ENCODE results near the gene TNFRSF4. TPM values are rescaled to one million over a fixed set of nuclear protein-coding genes. Genes with fewer than 3 reads are reported as not detected.
"Not testable (repeated sequence)": the region's sequence is repeated elsewhere in the genome, so short reads cannot be mapped to it uniquely, and the experiment has no call there.

TNFRSF4 gene
- total RNA-seq, 2 donors from 2014 or later, result 1.2 to 2.3 TPM

DNA sequence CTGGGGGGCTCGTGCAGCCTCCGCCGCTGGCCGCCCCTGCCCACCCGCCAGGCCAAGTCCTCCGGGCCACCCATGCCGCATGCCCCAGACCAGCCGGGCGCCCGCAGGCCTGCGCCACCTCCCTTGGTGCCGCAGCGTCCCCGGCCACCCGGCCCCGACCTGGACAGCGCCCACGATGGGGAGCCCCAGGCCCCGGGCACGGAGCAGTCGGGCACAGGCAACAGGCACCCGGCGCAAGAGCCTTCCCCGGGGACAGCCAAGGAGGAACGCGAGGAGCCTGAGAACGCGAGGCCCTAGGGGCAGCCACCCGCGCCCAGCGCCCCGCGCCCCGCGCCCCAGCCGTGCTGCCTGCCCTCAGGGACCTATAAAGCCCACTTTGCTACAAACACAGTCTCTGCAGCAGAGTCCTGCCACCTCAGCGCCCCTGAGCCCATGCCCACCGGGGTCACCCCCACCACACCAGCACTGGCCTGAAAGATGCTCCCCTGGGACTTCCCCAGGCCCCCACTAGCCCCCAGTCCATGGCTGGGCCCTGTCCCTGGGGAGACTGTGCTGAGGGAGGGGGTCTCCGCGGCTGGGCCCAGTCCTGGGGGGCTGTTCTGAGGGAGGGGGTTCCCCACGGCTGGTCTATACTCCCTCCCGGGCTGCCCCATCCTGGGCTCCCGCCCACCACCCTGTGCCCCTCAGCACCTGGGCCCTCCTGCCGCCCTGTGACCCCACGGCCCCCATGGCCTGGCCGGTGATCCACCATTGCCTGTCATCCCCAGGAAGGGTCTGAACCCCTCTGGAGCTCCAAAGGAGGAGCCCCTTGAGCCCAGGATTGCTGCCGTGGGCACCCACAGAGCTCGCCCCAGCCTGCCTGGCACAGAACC lies 16.2 kb downstream of the TNFRSF4 start:
- TF ChIP-seq, protein P1, sequence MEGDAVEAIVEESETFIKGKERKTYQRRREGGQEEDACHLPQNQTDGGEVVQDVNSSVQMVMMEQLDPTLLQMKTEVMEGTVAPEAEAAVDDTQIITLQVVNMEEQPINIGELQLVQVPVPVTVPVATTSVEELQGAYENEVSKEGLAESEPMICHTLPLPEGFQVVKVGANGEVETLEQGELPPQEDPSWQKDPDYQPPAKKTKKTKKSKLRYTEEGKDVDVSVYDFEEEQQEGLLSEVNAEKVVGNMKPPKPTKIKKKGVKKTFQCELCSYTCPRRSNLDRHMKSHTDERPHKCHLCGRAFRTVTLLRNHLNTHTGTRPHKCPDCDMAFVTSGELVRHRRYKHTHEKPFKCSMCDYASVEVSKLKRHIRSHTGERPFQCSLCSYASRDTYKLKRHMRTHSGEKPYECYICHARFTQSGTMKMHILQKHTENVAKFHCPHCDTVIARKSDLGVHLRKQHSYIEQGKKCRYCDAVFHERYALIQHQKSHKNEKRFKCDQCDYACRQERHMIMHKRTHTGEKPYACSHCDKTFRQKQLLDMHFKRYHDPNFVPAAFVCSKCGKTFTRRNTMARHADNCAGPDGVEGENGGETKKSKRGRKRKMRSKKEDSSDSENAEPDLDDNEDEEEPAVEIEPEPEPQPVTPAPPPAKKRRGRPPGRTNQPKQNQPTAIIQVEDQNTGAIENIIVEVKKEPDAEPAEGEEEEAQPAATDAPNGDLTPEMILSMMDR (IDR thresholded peaks at IDR 0.05), result no peak
- no peaks in the 10 kb centered on the region for H3K9me3 ChIP-seq
- intact Hi-C loops (cut with DNase I), result no loop called here
- no peak overlapping the region for H3K9ac ChIP-seq (ENCODE audit: low read depth in 2 of 2, low read length in 2 of 2)
- no peaks in the 10 kb centered on the region for H3K36me3 ChIP-seq
- H3K4me3 ChIP-seq, result no peak overlapping the region
- DNase-seq, result no peak
- no peak overlapping the region for H3K27ac ChIP-seq
- peaks cover 19% of the 10 kb centered on the region for H3K27me3 ChIP-seq
- H3K4me1 ChIP-seq, result no peaks in the 10 kb centered on the region

DNA sequence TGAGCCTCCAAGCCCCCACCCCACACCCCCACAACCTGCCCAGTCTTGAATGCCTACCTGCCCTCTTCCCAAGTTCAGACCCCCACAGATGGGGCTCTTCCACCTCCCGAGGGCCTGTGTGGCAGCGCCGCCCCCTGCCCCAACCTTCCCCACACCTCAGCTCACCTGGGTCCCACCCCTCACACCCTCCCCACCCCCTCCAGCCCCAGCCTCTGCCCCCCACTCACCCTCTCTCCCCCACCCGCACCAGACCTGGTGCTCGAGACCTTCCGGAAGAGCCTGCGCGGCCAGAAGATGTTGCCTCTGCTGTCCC lies 16.8 kb downstream of the TNFRSF4 start:
- intact Hi-C loops (cut with DNase I), result no loop called here
- no peak for DNase-seq
- H3K4me1 ChIP-seq, result no peaks in the 10 kb centered on the region

DNA sequence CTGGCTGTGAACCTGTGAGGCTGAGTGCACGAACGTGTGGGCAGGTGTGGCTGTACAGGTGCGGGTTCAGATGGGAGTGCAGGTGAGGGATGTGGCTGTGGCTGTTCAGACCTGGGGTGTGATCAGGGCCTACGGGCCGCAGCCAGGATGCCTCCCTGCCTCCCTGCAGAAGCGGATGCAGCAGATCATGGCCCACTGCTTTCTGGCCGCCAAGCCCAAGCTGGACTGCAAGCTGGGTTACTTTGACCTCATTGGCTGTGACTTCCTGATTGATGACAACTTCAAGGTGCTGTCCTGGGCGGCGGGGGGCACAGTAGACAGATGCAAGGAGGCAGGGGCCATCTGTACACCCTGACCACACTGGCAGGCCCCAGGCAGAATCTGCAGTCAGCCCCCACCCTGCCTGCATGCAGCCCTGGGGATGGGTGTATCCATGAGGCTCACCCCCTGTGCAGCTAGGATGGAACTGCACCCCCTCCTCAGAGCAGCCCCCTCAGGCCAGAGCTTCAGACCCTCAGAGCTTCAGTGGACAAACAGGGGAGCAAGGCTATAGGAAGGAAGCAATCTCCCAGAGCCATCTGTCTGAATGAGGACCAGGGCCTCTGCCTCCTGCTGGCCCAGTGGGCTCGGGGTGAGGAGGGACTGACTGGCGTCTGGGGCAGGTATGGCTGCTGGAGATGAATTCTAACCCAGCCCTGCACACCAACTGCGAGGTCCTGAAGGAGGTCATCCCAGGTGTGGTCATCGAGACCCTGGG lies 17.3 kb downstream of the TNFRSF4 start:
- no peaks in the 10 kb centered on the region for H3K36me3 ChIP-seq
- H3K27me3 ChIP-seq, result peaks cover 18% of the 10 kb centered on the region
- no peak for DNase-seq
- intact Hi-C loops (cut with DNase I), result no loop called here
- TF ChIP-seq, protein P1 (IDR thresholded peaks at IDR 0.05), result no peak
- no peak overlapping the region for H3K27ac ChIP-seq
- H3K4me3 ChIP-seq, result no peak overlapping the region
- no peak overlapping the region for H3K9ac ChIP-seq (ENCODE audit: low read depth in 2 of 2, low read length in 2 of 2)
- no peaks in the 10 kb centered on the region for H3K4me1 ChIP-seq
- H3K9me3 ChIP-seq, result no peaks in the 10 kb centered on the region

More for the DNA sequence above, 16.8 kb downstream of the TNFRSF4 start:
- no peaks in the 10 kb centered on the region for H3K36me3 ChIP-seq
- peaks cover 18% of the 10 kb centered on the region for H3K27me3 ChIP-seq
- no peak overlapping the region for H3K9ac ChIP-seq (ENCODE audit: low read depth in 2 of 2, low read length in 2 of 2)
- TF ChIP-seq, protein P1 (IDR thresholded peaks at IDR 0.05), result no peak
- H3K9me3 ChIP-seq, result no peaks in the 10 kb centered on the region
- no peak overlapping the region for H3K4me3 ChIP-seq
- H3K27ac ChIP-seq, result no peak overlapping the region

DNA sequence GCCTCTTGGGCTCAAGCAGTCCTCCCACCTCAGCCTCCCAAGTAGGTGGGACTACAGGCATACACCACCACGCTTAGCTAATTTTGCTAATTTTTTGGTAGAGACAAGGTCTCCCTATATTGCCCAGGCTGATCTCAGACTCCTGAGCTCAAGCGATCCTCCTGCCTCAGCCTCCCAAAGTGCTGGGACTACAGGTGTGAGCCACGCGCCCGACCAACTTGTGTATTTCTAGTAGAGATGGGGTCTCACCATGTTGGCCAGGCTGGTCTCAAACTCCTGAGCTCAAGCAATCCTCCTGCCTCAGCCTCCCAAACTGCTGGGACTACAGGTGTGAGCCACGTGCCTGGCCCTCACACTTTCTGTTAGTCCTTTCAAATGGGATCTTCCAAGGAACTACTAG lies 18.2 kb downstream of the TNFRSF4 start:
- DNase-seq; H3K4me3 ChIP-seq; intact Hi-C loops (cut with DNase I); H3K4me1 ChIP-seq; H3K9me3 ChIP-seq; H3K27ac ChIP-seq; H3K27me3 ChIP-seq; H3K9ac ChIP-seq (ENCODE audit: low read depth in 2 of 2, low read length in 2 of 2); H3K36me3 ChIP-seq: not testable (repeated sequence)

DNA sequence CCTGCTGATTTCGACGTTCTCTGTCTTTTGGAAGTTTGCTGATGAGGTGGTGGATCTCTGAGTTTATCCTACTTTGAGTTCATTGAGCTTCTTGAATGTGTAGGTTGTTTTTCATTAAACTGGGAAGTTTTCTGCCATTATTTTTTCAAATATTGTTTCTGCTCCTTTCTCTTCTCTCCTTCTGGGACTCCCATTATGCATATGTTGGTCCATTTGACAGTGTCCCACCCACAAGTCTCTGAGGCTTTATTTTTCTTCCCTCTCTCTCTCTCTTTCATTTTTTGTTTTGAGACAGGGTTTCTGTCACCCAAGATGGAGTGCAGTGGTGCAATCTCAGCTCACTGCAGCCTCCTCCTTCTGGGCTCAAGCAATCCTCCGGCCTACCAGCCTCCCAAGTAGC lies 19.2 kb downstream of the TNFRSF4 start:
- TF ChIP-seq, protein P1 (IDR thresholded peaks at IDR 0.05), result no peak
- H3K4me3 ChIP-seq, result no peak overlapping the region
- no peaks in the 10 kb centered on the region for H3K27me3 ChIP-seq
- H3K9ac ChIP-seq (ENCODE audit: low read depth in 2 of 2, low read length in 2 of 2), result no peak overlapping the region
- no peaks in the 10 kb centered on the region for H3K36me3 ChIP-seq
- H3K27ac ChIP-seq, result no peak overlapping the region
- no peaks in the 10 kb centered on the region for H3K9me3 ChIP-seq
- intact Hi-C loops (cut with DNase I), result no loop called here
- H3K4me1 ChIP-seq, result no peaks in the 10 kb centered on the region
- no peak for DNase-seq

DNA sequence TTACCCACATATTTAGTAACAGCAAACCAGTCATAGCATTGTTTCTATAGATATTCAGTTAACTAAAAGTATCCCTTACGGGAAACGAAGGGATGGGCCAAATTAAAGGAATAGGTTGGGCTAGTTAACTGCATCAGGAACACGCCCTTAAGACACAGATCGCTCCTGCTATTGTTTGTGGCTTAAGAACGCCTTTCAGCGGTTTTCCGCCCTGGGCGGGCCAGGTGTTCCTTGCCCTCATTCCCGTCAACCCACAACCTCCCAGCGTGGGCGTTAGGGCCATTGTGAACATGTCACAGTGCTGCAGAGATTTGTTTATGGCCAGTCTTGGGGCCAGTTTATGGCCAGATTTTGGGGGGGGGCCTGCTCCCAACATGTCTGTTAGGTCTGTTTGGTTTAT lies 22.2 kb downstream of the TNFRSF4 start:
- Histone ChIP-seq H3K9ac (ENCODE audit: low read depth in 2 of 2, low read length in 2 of 2) (no peak overlapping the region), H3K36me3 (no peaks in the 10 kb centered on the region), H3K4me3 (no peak overlapping the region), H3K27me3 (no peaks in the 10 kb centered on the region), H3K27ac (no peak overlapping the region), H3K4me1 (no peaks in the 10 kb centered on the region), H3K9me3 (no peaks in the 10 kb centered on the region)
- TF ChIP-seq, protein P1 (IDR thresholded peaks at IDR 0.05), result no peak
- no peak for DNase-seq
- intact Hi-C loops (cut with DNase I), result no loop called here

All from colonic mucosa (tissue), 4 donors.